Measurements from ENCODE around the gene DENND6A. TPM values are rescaled to one million over a fixed set of nuclear protein-coding genes. Genes with fewer than 3 reads are reported as not detected.

The DENND6A gene
- total RNA-seq, 1 donor from 2014 or later, result 22.3 TPM

DNA sequence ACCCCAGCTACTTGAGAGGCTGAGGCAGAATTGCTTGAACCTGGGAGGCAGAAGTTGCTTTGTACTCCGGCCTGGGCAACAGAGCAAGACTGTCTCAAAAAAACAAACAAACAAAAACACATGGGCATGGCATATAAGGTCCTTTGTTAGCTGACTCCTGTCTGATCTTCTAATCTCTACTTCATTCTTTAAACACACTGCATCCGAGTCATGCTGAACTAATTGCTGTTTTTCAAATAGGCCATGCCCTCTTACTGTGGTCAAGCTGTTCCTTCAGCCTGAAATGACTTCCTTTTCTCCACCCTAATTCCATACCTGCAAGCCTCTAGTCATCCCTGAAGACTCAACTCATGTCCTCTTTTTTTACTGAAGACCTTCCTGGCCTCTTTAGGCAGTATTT lies 40.9 kb upstream of the DENND6A start:
- Histone ChIP-seq H3K27me3 (ENCODE audit: low read depth) (no peaks in the 10 kb centered on the region), H3K27ac (no peak overlapping the region), H3K36me3 (no peaks in the 10 kb centered on the region), H3K4me3 (no peak overlapping the region), H3K9me3 (no peaks in the 10 kb centered on the region), H3K4me1 (peaks cover 5% of the 10 kb centered on the region)
- ATAC-seq, result no peak
- no peak for DNase-seq
- TF ChIP-seq, protein P1, sequence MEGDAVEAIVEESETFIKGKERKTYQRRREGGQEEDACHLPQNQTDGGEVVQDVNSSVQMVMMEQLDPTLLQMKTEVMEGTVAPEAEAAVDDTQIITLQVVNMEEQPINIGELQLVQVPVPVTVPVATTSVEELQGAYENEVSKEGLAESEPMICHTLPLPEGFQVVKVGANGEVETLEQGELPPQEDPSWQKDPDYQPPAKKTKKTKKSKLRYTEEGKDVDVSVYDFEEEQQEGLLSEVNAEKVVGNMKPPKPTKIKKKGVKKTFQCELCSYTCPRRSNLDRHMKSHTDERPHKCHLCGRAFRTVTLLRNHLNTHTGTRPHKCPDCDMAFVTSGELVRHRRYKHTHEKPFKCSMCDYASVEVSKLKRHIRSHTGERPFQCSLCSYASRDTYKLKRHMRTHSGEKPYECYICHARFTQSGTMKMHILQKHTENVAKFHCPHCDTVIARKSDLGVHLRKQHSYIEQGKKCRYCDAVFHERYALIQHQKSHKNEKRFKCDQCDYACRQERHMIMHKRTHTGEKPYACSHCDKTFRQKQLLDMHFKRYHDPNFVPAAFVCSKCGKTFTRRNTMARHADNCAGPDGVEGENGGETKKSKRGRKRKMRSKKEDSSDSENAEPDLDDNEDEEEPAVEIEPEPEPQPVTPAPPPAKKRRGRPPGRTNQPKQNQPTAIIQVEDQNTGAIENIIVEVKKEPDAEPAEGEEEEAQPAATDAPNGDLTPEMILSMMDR (IDR thresholded peaks at IDR 0.05), result no peak
- intact Hi-C loops (cut with DNase I), result no loop called here

DNA sequence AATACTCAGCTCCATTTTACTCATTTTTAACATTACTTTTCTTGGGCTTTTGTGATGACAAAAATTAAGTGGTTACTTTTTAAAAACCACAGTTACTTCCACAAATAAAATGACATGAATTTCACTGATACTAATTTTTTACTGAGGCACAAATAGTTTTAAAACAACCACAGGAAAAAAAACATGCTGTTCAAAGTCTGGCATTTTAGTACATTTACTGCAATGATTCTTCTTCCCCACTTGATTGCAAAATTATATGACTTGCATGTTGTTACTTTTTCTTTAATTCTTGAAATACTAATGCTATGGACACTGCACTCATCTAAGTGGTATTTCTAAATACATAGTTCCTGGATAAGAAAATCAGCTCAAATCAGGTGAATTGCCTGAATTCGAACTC lies 38.4 kb upstream of the DENND6A start:
- H3K36me3 ChIP-seq, result no peaks in the 10 kb centered on the region
- H3K9me3 ChIP-seq, result no peaks in the 10 kb centered on the region
- intact Hi-C loops (cut with DNase I), result no loop called here
- no peaks in the 10 kb centered on the region for H3K27me3 ChIP-seq (ENCODE audit: low read depth)
- TF ChIP-seq, protein P1 (IDR thresholded peaks at IDR 0.05), result no peak
- no peaks in the 10 kb centered on the region for H3K4me1 ChIP-seq
- no peak overlapping the region for H3K27ac ChIP-seq
- ATAC-seq (no peak), DNase-seq (no peak)
- H3K4me3 ChIP-seq, result no peak overlapping the region

DNA sequence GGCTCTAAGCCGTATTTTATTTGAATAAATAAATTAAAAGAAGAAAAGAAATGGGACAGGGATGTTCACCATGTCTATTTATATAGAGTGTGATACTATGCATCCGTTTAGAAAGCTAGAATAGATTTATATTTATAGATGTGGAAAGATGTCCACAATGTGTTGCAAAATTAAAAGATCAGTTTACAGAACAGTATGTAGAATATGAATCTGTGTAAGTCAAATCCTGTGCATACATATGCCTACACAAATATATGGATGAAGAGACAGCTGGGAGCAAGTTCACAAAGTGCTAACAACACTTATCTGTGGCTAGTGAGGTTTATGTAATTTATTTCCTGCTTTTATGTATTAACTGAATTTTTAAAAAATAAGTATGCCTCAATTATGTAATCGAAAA lies 37.8 kb upstream of the DENND6A start:
- ATAC-seq (no peak), DNase-seq (no peak)
- Histone ChIP-seq H3K9me3 (no peaks in the 10 kb centered on the region), H3K27me3 (ENCODE audit: low read depth) (no peaks in the 10 kb centered on the region), H3K4me3 (no peak overlapping the region), H3K4me1 (no peaks in the 10 kb centered on the region), H3K36me3 (no peaks in the 10 kb centered on the region), H3K27ac (no peak overlapping the region)
- TF ChIP-seq, protein P1 (IDR thresholded peaks at IDR 0.05), result no peak
- intact Hi-C loops (cut with DNase I), result no loop called here

DNA sequence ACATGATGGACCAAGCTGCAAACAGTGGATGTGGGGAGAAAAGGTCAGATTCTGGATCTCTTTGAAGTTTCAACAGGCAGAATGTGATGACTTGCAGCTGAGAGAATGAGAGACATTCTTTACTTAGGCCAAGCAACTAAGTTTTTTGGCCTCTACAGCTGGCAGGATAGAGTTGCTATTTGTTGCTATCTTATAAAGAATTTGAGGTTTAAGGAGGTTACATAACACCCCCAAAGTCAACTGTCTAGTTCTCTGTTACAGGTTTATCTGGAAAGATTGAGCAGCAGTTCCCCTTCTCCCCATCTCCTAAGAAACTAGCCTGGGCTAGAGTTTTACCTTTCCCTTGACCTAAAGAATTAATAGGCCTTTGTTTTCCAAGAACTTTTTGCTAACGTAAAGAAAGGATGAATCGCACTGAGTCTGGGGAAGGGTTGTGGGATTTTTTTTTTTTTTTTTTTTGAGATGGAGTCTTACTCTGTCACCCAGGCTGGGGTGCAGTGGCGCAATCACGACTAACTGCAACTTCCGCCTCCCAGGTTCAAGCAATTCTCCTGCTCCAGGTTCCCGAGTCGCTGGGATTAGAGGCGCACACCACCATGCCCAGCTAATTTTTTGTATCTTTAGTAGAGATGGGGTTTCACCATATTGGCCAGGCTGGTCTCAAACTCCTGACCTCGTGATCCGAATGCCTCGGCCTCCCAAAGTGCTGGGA lies 36.6 kb upstream of the DENND6A start:
- H3K27ac ChIP-seq, result no peak overlapping the region
- no peaks in the 10 kb centered on the region for H3K9me3 ChIP-seq
- no peaks in the 10 kb centered on the region for H3K4me1 ChIP-seq
- H3K27me3 ChIP-seq (ENCODE audit: low read depth), result no peaks in the 10 kb centered on the region
- no peak for DNase-seq
- H3K36me3 ChIP-seq, result no peaks in the 10 kb centered on the region
- no peak overlapping the region for H3K4me3 ChIP-seq
- TF ChIP-seq, protein P1 (IDR thresholded peaks at IDR 0.05), result no peak
- intact Hi-C loops (cut with DNase I), result no loop called here
- ATAC-seq, result no peak

DNA sequence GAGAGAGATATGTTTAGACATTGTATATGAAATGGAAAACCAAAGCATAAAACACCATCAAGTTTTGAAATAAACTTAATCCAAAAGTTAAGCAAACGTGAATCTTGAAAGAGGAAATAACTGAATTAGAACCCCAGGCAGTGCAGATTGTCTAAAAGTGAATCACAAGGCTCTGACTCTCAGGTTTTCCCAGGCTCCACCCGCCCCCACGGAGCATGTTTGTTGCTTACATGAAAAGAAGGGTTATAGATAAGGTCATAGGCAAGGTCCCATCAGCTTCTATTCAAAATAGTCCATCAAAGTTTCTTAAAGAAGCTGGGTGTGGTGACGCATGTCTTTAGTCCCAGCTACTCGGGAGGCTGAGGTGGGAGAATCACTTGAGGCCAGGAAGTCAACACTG lies 34.2 kb upstream of the DENND6A start:
- Histone ChIP-seq H3K36me3 (no peaks in the 10 kb centered on the region), H3K4me1 (no peaks in the 10 kb centered on the region), H3K9me3 (no peaks in the 10 kb centered on the region), H3K27ac (no peak overlapping the region), H3K27me3 (ENCODE audit: low read depth) (peaks cover 5% of the 10 kb centered on the region), H3K4me3 (no peak overlapping the region)
- TF ChIP-seq, protein P1 (IDR thresholded peaks at IDR 0.05), result no peak
- intact Hi-C loops (cut with DNase I), result no loop called here
- DNase-seq (no peak), ATAC-seq (no peak)

Data from lower lobe of right lung (tissue), 2 donors.